H1 (cell line): Measurements from ENCODE around the gene RPS6KB2. TPM values are rescaled to one million over a fixed set of nuclear protein-coding genes. Genes with fewer than 3 reads are reported as not detected.

Experiments used
- ASH2L ChIP-seq: fragments of 200-600, 300-600 bp; sonication (generic); IDR thresholded peaks from one replicate; pipeline ENCODE4 v1.7.1; 2017; ENCODE audit warnings: low read length
- CEBPB ChIP-seq: IDR thresholded peaks from 2 replicates; pipeline ENCODE4 v1.6.1; 2012; ENCODE audit warnings: low read depth, low read length
- FOSL1 ChIP-seq: IDR thresholded peaks from 2 replicates; pipeline ENCODE4 v1.6.1; 2011; ENCODE audit warnings: mild to moderate bottlenecking, low read depth, low read length, moderate library complexity; ENCODE audit not compliant: insufficient read depth
- GABPA ChIP-seq: IDR thresholded peaks from 2 replicates; pipeline ENCODE4 v1.6.1; 2011; ENCODE audit warnings: mild to moderate bottlenecking, low read length, moderate library complexity, borderline replicate concordance; ENCODE audit not compliant: insufficient read depth
- HDAC6 ChIP-seq: IDR thresholded peaks from one replicate; pipeline ENCODE4 v1.7.1; 2012; ENCODE audit warnings: low read depth, mild to moderate bottlenecking, inconsistent platforms, low read length, moderate library complexity
- JUN ChIP-seq: IDR thresholded peaks from 2 replicates; pipeline ENCODE4 v1.6.1; 2011; ENCODE audit warnings: low read depth, mild to moderate bottlenecking, improper control_type of control experiment, low read length
- NANOG ChIP-seq: IDR thresholded peaks from 2 replicates; pipeline ENCODE4 v1.6.1; 2011; ENCODE audit warnings: low read length, low read depth, mild to moderate bottlenecking, inconsistent platforms; ENCODE audit not compliant: insufficient read depth, poor library complexity, severe bottlenecking
- POLR2A ChIP-seq, 2 experiments: IDR thresholded peaks; 1 replicate in 1 of 2; 2 replicates in 1 of 2; pipeline ENCODE4 v1.6.1; 2011; ENCODE audit warnings: low read depth in 2 of 2, low read length in 2 of 2, mild to moderate bottlenecking in 2 of 2; ENCODE audit errors: control extremely low read depth in 1 of 2
- POLR2AphosphoS5 ChIP-seq: IDR thresholded peaks from 2 replicates; pipeline ENCODE4 v1.6.1; 2011; ENCODE audit warnings: low read depth, low read length
- POU5F1 ChIP-seq: IDR thresholded peaks from 2 replicates; pipeline ENCODE4 v1.6.1; 2011; ENCODE audit warnings: low read depth, mild to moderate bottlenecking, low read length, moderate library complexity
- RAD21 ChIP-seq, 2 experiments: IDR thresholded peaks in 1 of 2; conservative IDR thresholded peaks in 1 of 2; 2 replicates each; pipeline ENCODE4 v1.6.1; 2011; ENCODE audit warnings: low read depth in 2 of 2, low read length in 2 of 2, improper control_type of control experiment in 1 of 2, inconsistent platforms in 1 of 2, mild to moderate bottlenecking in 1 of 2, moderate library complexity in 1 of 2
- RNF2 ChIP-seq: fragments of 200-900, 300-1000 bp; sonication (generic); IDR thresholded peaks from 2 replicates; pipeline ENCODE4 v1.7.1; 2016; ENCODE audit warnings: borderline replicate concordance, low read depth, mild to moderate bottlenecking, antibody characterized with exemption, low read length; ENCODE audit not compliant: poor library complexity, severe bottlenecking; ENCODE audit errors: missing control alignments
- RXRA ChIP-seq: IDR thresholded peaks from 2 replicates; pipeline ENCODE4 v1.6.1; 2011; ENCODE audit warnings: low read depth, mild to moderate bottlenecking, low read length, moderate library complexity; ENCODE audit not compliant: insufficient read depth
- SRF ChIP-seq: IDR thresholded peaks from 2 replicates; pipeline ENCODE4 v1.6.1; 2011; ENCODE audit warnings: mild to moderate bottlenecking, low read depth, low read length, moderate library complexity
- TEAD4 ChIP-seq: IDR thresholded peaks from 2 replicates; pipeline ENCODE4 v1.6.1; 2012; ENCODE audit warnings: low read depth, low read length, inconsistent platforms, mixed read lengths
- YY1 ChIP-seq: IDR thresholded peaks from 2 replicates; pipeline ENCODE4 v1.6.1; 2011; ENCODE audit warnings: low read depth, mild to moderate bottlenecking, low read length
- polyA plus RNA-seq, 7 experiments: library from polyadenylated mRNA; depleted of rRNA in 3 of 7; stranded (reverse) in 5 of 7; unstranded in 2 of 7; fragments of >200 nt in 5 of 7; fragments of 200-250 nt in 2 of 7; gene quantifications; 1 replicate in 5 of 7; 2 replicates in 1 of 7; 4 replicates in 1 of 7; pipeline versions ENCODE4 v1.2.1 to v1.2.3, GENCODE V29; 2011 to 2013; ENCODE audit warnings: missing spikeins in 2 of 7, mixed read lengths in 2 of 7
- total RNA-seq: library from RNA; stranded (reverse); fragmentation: NEBNext Ultra II Directional; extraction: Animal tissue kit (Norgen Biotek cat#: 25700); gene quantifications from 2 replicates; pipeline ENCODE4 v1.2.1, GENCODE V29; 2021
- TF ChIP-seq, protein P1 (sequence below): IDR thresholded peaks from 2 replicates; pipeline ENCODE4 v1.6.1; 2012; ENCODE audit warnings: low read length, inconsistent platforms
- TF ChIP-seq, protein P2 (sequence below), 3 experiments: IDR thresholded peaks; 1 replicate in 2 of 3; 2 replicates in 1 of 3; pipeline versions ENCODE4 v1.5.1 to v1.6.1; 2011; ENCODE audit warnings: low read length in 3 of 3, mild to moderate bottlenecking in 3 of 3, inconsistent platforms in 2 of 3, low read depth in 1 of 3, moderate library complexity in 1 of 3; ENCODE audit not compliant: insufficient read depth in 1 of 3; ENCODE audit errors: control extremely low read depth in 1 of 3
- TF ChIP-seq, protein P3 (sequence below): IDR thresholded peaks from 2 replicates; pipeline ENCODE4 v1.6.1; 2012; ENCODE audit warnings: inconsistent platforms

Gene RPS6KB2
- total and polyA plus RNA-seq, 2 of the 8 experiments (the other 6 are each of a cell fraction or from before 2014, with no cell fraction given), result 41.0 to 47.1 TPM

DNA sequence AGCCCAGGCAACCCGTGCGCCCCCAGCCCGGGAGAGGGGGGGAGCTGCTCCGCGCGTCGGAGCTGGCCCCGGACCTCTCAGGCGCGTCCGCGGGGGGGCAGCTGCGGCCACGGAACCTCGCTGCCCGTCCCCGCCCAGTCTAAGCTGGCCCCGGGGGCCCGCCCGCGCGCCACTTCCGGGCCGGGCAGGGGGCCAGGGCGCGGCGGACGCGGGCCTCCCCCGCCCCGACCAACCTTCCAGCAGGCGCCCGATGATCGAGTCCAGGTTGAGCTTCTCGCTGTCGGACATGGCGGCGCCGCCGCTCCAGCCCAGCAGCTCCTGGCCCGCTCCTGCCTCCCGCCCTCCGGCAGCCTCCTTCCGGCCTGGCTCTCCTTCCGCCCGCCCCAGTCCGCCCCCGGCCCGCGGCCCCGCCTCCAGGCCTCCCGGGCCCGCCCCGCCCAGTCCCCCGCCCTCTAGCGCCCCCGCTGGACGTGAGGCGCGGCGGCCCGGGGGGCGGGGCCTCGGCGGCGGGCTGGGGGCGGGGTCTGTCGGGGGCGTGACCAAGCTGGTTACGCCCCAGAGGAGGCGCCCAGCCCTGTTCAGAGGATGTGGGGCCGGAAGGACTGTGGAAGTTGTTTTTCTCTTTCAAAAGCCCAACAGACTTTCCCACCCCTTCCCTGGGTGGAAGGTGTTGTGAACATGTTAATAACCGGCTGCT, 26.7 kb upstream of the RPS6KB2 start, which contains the start of gene PPP1CA (continued):
- TF ChIP-seq POU5F1 (no peak), ASH2L (no peak), SRF (no peak), NANOG (no peak), JUN (no peak), RXRA (no peak), YY1 (peak; percentile 80; the same call in 1 of the 2 replicates), HDAC6 (no peak), POLR2AphosphoS5 (peak; percentile 76), TEAD4 (no peak), GABPA (no peak), RAD21 (IDR thresholded peaks at IDR 0.05 in 1 of 2, conservative IDR thresholded peaks at IDR 0.05 in 1 of 2; ENCODE audit: low read depth in 2 of 2, low read length in 2 of 2) (0 out of 4 replicates have a peak, but pooled peaks of 1 of the 2 experiments have one; percentile 0), FOSL1 (no peak), RNF2 (no peak), POLR2A (IDR thresholded peaks at IDR 0.05; ENCODE audit: control extremely low read depth in 1 of 2, low read depth in 2 of 2, low read length in 2 of 2) (peak in 1 of 2 experiments; percentile 72; a peak in 1 of 3 replicates), CEBPB (no peak)
- TF ChIP-seq, protein P1, sequence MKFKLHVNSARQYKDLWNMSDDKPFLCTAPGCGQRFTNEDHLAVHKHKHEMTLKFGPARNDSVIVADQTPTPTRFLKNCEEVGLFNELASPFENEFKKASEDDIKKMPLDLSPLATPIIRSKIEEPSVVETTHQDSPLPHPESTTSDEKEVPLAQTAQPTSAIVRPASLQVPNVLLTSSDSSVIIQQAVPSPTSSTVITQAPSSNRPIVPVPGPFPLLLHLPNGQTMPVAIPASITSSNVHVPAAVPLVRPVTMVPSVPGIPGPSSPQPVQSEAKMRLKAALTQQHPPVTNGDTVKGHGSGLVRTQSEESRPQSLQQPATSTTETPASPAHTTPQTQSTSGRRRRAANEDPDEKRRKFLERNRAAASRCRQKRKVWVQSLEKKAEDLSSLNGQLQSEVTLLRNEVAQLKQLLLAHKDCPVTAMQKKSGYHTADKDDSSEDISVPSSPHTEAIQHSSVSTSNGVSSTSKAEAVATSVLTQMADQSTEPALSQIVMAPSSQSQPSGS, result no peak
- TF ChIP-seq, protein P2, sequence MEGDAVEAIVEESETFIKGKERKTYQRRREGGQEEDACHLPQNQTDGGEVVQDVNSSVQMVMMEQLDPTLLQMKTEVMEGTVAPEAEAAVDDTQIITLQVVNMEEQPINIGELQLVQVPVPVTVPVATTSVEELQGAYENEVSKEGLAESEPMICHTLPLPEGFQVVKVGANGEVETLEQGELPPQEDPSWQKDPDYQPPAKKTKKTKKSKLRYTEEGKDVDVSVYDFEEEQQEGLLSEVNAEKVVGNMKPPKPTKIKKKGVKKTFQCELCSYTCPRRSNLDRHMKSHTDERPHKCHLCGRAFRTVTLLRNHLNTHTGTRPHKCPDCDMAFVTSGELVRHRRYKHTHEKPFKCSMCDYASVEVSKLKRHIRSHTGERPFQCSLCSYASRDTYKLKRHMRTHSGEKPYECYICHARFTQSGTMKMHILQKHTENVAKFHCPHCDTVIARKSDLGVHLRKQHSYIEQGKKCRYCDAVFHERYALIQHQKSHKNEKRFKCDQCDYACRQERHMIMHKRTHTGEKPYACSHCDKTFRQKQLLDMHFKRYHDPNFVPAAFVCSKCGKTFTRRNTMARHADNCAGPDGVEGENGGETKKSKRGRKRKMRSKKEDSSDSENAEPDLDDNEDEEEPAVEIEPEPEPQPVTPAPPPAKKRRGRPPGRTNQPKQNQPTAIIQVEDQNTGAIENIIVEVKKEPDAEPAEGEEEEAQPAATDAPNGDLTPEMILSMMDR (IDR thresholded peaks at IDR 0.05; ENCODE audit: control extremely low read depth in 1 of 3, insufficient read depth in 1 of 3, low read depth in 1 of 3, low read length in 3 of 3), result peak in 1 of 3 experiments; percentile 37; a peak in 1 of 4 replicates
- TF ChIP-seq, protein P3, sequence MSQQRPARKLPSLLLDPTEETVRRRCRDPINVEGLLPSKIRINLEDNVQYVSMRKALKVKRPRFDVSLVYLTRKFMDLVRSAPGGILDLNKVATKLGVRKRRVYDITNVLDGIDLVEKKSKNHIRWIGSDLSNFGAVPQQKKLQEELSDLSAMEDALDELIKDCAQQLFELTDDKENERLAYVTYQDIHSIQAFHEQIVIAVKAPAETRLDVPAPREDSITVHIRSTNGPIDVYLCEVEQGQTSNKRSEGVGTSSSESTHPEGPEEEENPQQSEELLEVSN, result peak; percentile 77
